Activated CD4-positive, alpha-beta T cell treated with anti-CD3 and anti-CD28 coated beads, Interleukin-2, amount 50 U/mL, for 4 hours (primary cell): ENCODE data around the gene MYO10.
"Not testable (repeated sequence)": the region's sequence is repeated elsewhere in the genome, so short reads cannot be mapped to it uniquely, and the experiment has no call there.

ENCODE experiments used
- DNase-seq, 2 experiments: peaks; one replicate each; pipeline ENCODE4 v3.0.0-alpha.2; 2020

The MYO10 gene

DNA sequence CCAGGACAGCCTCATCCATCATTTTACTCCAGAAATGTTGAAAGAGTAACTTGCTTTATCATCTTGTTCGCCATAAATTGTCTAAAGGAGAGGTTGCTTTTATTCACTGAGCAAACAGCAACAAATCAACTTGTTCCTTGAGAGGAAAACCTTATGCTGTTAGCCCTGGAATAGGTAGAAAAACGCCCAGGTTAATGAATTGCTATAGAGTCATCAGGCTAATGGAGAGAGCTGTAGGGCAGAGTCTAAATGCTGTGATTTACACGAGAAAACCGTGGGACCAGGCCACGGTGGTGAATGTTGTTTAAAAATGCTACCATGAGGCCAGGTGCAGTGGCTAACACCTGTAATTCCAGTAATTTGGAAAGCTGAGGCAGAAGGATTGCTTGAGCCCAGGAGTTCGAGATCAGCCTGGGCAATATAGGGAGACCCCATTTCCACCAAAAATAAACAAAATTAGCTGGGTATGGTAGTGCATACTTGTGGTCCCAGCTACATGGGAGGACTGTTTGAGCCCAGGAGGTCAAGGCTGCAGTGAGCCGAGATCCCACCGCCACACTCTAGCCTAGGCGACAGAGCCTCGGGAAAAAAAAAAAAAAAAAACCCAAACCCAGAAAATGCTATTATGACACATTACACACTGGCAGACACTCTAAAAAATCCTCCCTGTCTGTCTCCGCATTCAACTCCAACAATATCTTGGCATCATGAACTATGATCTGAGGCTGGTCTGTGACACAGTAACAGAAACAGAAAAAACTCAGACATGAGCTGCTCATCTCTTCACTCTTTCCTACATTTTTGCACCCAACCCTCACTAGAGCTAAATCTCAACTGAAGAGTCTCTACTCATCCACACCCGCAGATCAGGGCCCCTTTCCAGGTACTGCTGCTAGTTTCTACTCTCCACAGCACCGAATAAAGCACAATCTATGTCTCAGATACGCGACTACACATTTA lies 200.7 kb downstream of the MYO10 start:
- no peak for DNase-seq

DNA sequence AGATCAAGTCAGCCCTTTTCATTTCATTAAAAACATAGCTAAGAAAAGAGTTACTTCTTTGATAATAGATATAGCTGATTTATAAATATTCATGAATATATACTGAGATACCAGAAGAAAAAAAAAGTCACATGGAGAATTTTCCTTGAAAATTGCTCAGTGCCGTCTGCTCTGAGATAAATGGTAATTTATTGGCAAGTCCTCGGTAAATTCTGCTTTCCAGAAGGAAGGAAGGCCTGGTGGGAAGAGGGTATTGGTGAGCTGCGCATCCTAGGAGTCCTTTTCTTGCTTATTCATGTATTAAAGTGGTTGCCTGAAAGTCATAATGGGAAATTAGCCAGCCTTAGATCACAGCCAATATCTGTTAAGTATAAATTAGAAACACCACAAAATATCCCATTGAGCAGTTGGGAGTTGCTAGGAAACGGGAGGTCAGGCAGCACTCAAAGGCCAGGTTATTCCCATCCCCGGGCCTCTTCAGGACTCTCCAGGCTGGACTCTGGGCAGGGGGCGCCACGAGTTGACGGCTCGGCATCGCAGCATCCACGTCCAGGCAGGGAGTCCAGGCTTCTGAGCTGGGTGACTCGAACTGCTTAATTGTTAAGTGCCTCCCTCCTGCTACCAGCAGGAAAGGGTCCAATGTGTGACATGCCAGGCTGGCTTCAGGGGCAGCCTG lies 202.6 kb downstream of the MYO10 start:
- DNase-seq = no peak

DNA sequence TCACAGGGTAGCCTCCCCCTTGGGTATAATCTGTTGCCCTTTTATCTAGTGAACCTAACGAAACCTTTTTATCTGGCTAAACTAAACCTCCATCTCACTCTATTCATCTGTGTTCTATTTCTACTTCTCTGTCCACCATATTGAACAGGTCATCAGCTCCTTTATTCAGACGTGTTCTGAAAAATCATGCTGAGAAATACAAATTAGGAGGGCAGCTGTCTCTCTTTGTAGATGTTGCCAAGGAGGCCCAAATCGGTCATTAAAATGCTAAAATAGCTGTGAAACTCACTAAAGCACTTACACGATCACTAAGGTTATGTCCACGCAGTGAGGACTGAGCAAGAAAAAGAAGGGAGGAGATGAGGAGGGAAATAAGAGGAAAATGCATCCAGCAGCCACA lies 203.7 kb downstream of the MYO10 start:
- no peak for DNase-seq

DNA sequence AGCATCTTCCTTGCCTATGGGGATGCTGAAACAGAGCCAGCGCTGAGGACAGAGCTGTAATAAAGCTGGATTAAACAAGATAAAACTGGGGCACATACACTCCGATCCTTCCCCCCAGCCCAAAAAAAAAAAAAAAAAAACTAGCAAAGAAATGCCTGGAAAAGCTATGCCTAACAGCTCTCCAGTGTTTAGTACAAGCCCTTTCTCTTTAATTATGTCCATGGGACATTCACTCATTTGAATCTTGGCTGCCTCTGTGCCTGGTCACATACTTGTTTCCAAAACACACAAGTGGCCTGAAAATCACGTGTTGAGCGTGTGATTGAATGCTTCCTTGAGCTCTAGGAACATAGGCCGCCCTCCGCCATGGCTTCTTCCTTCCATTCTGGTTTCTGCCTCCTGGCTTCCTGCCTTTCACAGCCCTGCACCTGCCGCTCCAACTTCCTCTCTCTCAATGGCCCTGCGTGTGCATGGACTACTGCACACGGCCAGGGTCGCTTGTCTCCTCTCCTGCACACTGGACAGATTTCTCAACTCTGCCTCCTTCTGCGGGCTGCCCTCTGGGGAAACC lies 208.2 kb downstream of the MYO10 start:
- DNase-seq = no peak

DNA sequence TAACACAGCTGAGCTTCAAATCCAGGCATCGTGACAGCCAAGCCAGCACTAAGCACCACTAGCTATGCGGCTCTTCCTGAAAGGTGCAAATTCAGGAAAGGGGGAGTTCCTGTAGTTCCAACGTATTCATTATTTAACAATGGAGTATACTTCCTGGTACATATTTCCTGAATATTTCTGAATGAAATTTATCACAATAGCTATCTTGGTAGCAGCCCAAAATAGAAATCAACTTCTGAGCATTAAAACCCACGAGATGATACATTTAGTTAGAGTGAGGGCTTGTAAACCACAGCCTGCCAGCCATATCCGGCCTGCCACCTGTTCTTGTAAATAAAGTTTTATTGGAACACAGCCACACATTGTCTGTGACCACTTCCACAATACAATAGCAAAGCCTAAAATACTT lies 209.5 kb downstream of the MYO10 start:
- DNase-seq = no peak

DNA sequence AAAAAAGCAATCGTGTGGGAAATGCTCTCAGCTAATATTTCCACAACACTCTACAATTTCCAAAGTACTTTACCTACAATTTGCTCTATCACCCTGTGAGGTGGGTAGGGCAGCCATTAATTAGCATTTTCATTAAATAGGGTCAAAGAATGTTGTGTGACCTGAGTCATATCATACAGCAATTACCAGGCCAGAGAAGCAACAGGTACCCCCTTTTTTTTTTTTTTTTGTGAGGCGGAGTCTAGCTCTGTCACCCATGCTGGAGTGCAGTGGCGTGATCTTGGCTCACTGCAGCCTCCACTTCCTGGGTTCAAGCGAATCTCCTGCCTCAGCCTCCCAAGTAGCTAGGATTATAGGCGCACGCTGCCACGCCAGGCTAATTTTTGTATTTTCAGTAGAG lies 210.5 kb downstream of the MYO10 start:
- no peak for DNase-seq

DNA sequence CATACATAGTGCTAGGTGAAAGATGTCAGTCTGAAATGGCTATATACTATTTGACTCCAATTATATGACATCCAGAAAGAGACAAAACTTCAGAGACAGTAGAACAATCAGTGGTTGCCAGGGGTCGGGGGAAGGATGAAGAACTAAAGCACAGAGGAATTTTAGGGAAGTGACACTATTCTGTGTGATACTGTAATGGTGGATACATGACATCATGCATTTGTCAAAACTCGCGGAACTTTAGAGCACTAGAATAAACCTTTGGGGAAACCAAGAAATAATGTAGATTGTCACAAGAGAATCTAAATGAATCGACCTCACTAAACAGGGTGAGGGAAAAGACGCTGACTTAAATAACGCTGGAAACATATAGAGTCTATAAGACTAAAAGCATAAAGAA lies 212.3 kb downstream of the MYO10 start:
- DNase-seq = no peak

DNA sequence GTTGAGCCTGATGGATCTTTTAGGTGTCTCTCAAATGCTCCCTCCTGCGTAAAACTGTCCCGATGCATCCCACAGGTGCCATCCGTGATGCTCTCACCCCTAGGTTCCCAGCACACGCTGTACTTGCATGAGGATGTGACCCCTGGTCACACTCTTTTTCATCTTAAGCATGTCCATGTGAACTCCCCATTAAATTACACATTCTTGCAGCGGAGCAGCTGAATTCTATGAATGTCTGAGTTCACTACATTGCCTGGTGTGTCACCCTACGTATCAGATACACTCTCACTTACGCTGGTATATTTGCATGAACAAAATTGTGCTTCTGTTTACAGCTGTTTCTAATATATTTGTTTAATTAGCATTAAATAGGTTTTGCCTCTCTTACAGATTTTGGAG lies 214.0 kb downstream of the MYO10 start:
- DNase-seq = no peak

DNA sequence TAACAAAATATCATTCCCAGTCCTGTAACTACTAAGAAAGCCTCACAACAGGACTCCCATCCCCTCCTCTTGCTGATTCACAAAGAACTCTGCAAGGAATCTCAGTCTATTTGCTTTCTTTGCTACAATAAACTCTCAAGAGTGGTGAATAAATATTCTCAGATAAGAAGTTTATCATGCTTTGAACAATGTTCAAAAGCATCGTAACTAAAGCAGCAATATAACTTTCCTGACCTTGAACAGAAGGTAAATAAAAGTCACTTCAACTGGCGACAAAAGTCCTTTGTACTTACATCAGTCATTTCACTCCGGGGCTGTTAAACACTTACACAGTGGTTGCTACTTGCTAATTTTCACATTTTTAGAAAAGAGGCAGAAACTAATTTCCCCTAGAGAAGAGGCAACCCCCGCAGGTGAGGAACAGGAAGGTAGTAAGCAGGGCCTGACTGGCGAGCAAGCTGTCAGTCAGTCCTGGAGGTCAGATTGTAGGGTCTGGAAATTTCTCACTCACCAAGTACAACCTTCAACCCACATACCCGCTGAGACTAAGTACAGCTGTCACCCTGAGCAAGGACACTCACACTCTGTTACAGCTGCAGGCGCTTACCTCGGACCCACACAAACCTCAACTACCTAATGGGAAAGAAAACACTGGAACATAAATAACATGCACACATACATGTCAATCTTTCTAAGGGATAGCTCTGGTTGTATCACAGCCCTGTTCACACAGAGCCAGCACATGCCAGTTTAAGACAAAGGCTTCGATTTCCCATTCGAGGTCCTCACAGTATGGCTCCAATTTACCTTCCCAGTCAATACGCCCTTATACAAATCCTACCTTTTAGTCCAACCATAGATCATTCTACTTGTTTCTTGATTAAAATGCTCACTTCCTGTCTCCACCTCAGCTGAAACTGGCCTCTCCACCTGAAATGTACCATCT lies 214.7 kb downstream of the MYO10 start:
- DNase-seq = no peak

DNA sequence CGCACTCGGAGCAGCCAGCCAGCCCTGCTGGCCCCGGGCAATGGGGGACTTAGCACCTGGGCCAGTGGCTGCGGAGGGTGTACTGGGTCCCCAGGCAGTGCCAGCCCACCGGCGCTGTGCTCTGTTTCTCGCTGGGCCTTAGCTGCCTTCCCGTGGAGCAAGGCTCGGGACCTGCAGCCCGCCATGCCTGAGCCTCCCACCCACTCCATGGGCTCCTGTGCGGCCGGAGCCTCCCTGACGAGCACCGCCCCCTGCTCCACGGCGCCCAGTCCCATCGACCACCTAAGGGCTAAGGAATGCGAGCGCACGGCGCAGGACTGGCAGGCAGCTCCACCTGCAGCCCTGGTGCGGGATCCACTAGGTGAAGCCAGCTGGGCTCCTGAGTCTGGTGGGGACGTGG lies 218.1 kb downstream of the MYO10 start:
- not testable (repeated sequence) for DNase-seq

DNA sequence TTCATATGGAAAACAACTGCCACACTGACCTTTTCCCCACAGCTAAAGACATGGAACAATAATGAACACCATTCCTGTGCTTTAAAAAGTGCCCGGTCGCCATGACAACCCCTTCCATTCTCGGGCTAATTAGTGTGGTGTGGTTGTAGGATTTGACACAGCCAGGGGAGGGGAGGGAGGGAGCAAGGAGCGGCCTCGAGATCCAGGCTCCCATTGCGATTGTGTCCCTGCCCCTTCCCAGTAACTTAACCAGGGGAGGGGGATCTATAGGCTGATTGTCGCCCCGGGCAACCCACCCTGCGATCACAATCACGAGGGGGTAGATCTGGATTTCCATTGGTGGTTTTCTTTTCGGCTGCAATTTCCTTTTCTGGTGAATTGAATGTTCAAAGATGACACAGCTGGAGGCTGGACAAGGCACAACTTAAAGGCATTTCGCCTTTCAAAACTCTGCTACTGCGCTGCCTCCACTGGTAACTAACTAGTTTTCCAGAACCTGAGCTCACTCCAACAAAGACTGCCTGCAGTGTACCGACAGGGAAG lies 222.6 kb downstream of the MYO10 start:
- DNase-seq = no peak

DNA sequence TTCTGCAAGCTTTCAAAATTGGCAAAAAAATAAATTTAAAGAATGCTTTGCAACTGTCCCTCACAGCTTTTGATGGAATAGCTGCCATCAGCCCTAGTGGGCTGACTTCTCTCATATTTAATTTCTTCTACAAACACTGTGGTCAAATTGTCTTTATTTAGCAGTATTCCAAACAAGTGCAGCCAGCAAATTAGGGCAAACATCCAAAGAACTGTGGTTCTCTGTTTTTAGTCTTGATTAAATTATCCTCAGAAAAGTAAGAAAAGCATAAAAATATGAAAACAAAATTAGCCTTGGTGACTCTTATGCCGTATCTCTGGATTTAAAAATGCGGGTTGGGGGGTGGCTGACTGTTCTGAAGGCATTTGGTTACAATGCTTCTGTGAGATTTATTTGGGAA lies 223.5 kb downstream of the MYO10 start:
- DNase-seq = no peak

DNA sequence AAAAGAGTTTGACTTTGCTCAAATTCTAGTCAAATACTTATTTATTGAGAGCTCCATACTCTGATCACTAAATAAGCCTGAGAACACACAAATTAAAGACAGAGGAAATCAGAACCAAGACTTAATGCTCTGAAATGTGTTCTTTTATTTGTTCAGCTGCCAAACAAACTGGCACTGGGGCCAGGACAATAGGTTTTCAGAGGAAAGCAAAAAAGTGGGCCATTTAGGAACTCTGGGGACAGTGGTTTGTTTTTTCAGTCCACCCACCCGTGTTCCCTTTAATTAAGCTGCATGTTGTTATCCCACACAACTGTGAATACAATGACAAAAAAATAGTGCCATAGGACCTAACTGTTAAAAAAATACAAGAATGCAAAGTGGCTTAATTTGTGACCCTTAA lies 223.9 kb downstream of the MYO10 start:
- no peak for DNase-seq

DNA sequence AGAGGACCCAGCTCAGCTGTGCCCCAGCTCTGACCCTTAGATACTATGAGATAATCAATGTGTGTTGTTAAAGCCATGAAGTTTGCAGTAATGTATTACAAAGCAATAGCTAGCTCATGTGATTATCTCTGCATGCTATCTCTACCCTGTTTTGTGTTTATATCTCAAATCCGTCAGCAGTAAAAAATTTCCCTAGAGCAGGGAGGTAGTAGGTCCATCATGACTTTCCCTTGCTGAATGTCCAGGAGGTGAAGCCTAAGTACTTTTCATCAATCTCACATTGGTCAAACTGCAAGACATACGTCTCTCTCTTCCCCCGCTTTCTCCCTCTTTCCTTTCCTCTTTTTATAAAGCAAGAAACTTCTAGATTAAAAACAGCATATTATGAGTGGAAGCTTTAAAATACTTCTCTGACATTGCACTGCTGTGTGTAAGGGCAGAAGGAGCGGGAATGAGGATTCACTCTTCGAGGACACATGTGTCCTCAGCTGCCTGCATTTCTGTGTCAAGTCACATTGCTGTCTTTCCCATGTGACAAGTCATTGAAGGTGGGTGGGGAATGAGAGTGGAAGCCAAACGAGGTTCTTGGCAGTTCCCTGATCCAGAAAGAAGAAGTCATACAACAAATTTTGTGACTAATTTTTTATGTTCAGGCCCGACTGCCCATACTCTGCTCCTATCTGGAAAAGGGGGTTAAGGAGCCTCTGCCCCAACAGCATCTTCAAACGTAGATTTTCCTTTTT lies 226.2 kb downstream of the MYO10 start:
- DNase-seq = no peak

DNA sequence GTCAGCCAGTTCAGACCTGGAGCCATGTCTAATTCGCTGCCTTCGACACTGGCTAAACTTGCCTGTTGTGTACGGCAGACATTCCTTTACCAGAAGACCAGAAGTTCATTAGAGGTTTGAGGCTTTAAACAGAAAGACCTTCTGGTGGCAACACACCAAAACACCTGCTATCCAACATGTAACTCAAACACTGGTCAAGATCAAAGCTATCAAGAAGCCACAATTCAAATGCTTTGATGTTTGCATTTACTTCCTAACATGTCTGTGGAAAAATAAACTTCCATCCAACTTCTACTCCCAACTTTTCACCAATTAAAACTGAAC lies 228.3 kb downstream of the MYO10 start:
- no peak for DNase-seq

DNA sequence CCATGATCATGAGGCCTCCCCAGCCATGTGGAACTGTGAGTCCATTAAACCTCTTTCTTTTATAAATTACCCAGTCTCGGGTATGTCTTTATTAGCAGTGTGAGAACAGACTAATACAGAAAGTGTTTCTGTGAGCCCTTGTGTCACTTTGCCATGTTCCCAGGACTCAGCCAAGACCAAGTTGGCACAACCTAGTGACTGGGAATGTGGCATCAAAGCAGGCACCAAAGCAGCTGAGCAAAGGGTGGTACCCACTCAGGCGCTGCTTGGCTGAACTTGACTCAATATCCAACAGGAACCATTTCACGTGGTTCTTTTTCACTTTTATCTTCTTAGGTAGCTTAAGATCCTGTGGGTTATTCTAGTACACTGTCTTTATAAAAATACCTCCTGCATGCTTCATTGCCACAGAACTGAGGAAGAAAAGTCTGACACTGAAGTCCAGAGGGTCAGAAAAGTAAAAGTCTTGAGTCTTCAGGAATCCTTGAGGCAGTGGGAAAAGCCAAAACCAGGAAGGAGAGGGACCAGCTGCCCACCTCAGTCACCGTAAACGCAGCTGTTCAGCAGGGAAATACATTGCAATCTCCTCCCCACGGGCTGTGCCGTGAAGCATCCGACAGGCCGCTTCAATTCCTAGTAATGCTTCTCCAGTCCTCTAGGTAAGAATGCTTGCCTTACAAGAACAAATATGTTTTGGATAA lies 228.8 kb downstream of the MYO10 start:
- DNase-seq = no peak

DNA sequence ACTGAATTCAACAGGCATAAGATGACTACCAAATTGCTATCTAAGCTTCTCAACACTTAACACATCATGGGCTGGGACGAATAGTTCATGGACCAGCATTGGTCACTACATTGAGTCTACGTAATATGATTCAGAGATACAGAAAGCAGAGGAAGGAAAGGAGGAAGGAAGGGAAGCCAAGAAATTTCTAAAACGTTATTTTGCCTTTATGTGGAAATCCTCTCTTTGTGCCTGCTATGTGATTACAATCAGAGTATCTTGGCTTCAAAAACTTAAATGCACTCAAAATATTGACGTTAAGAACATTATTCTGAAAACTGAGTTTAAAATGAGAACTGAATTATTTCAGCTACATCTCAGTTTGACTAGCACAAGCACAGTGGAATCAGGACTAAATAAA lies 231.1 kb downstream of the MYO10 start:
- DNase-seq = no peak

DNA sequence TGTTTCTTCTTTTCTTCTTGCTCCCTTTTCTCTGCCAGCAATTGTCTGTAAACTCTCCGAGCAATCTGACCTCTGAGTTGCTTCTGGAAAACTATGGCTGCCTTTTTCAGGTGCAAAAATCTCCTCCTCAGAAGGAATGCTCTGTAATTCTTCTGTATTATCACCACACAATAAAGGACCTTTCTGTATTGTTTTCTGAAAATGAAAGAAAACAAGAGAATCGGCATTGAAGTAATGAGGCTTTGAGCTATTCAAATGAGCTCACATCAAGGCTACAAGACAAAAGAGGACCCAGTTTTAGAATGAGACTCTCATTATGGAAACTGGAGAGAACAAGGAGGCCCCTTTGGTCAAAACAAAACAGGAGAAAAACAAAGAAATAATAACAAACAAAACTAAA lies 233.1 kb downstream of the MYO10 start:
- DNase-seq = no peak

DNA sequence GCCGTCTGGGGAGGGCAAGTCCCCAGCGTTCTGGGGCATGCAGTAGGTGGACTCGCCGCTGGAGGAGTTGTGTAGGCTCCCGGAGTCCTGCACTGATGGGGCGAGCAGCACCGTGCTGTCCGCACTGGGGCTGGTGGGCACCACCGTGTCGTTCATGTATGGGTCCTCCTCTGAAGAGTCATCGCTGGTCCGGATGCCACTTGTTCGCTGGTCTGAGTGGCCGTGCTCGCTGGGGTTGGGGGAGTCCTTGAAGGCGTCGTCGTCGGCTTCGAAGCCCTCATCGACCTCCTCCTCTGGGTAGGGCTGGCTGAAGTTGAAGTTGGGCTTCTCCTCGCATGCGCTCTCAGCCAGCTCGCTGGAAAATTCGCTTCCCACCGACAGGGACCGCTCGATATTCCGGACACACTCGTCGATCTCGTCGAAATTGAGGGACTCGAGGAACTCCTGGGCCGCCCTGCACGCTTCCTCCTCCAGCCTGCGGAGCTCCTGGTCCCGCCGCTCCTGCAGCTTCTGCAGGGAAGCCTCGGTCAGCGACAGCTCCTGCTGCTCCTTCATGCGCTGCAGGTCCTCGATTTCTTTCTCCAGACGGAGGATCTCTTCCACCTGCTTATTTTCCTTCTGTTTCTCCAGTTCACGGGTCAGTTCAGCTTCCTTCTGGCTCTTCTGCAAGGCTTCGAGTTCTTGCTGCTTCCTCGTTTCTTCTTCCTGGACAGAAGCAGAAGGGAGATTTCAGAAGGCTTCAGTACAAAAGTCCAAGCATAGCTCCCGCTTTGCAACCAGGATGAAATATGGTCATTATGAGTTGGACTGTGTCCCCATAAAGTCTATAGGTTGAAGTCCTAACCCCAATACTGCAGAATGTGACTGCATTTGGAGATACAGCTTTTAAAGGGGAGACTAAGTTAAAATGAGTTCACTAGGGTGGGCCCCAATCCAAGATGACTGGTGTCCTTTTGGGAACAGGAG lies 234.7 kb downstream of the MYO10 start:
- no peak for DNase-seq

DNA sequence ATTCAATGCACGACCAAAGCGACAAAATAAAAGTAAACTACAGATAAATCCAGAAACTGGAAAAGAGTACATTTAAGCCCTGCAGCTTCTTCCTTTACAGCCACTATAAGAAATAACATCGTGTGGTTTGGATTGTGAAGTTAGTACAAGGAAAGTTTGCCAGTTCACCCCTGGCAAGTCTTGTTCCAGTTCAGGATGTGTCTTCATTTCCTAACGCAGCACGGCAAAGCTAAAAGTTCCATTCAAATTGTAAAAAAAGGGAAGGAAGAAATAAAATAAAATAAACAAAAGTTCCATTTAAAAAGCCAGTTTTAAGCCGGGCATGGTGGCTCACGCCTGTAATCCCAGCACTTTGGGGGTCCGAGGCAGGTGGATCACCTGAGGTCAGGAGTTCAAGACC lies 236.0 kb downstream of the MYO10 start:
- no peak for DNase-seq
